Hippocampal formation (tissue), 2 donors: ENCODE measurements around the gene LY6G6F.
"Not testable (repeated sequence)": the region's sequence is repeated elsewhere in the genome, so short reads cannot be mapped to it uniquely, and the experiment has no call there.

ENCODE experiments used
- DNase-seq, 2 donors: peaks; one replicate each; lab custom pipeline; 2025; lab: John Stamatoyannopoulos, UW

The LY6G6F gene

GRCh38 chr6:31702819-31703716, 3.6 kb upstream of the LY6G6F start, which contains the start of gene ABHD16A:
ABHD16A (minus strand) TSS chr6:31703324; CDS start chr6:31703281, 43 bp downstream.
- DNase-seq = peak; percentile 94 to 97

DNA sequence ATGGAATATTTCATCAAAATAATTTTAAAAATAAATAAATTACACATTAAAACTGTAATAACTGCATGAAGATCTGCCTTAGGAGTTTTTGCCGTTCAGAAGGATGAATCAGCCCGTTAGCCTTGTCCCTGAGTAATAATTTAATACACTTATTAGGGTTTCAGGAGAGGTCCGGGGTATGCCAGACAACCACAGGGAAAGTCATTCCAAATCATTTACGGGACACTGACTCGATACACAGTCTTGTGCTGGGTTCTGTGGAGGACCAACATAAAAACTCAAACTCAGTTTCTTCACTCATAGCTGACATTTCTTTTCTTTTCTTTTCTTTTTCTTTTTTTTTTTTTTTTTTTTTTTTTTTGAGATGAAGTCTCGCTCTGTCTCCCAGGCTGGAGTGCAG, 735 bp upstream of the LY6G6F start:
- DNase-seq = no peak

- no peak for DNase-seq
Measured at GRCh38 chr6:31707701-31708100, 1.0 kb downstream of the LY6G6F start.

- DNase-seq = no peak
Measured at GRCh38 chr6:31708224-31708623, 1.6 kb downstream of the LY6G6F start.

DNA sequence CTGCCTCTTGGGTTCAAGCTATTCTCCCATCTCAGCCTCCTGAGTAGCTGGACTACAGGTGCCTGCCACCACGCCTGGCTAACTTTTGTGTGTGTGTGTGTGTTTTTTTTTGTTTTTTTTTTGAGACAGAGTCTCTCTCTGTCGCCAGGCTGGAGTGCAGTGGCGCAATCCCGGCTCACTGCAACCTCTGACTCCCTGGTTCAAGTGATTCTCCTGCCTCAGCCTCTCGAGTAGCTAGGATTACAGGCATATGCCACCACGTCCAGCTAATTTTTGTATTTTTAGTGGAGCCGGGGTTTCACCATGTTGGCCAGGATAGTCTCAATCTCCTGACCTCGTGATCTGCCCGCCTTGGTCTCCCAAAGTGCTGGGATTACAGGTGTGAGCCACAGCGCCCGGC, 2.5 kb downstream of the LY6G6F start:
- DNase-seq = not testable (repeated sequence)

GRCh38 chr6:31710523-31711219, 4.0 kb downstream of the LY6G6F start:
- DNase-seq = no peak

DNA sequence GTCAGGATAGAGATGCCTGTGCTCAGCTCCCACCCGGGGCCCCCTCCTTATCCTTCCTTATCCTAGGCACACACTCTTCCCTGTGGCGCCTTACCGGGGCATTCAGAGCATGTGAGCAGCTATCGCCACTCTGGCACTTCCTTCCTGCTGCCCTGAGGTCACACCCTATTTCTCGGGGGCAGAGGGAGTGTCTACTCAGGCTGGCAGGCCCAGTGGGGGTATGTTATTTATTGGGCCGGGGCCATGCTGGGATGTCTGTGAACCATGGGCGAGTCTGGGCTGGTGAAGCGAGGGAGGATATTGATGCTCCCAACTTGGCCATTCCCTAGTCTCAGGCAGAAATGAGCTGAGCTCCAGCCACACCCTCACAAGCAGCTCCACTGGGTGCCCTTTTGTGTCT, 4.6 kb downstream of the LY6G6F start:
- no peak for DNase-seq

DNA sequence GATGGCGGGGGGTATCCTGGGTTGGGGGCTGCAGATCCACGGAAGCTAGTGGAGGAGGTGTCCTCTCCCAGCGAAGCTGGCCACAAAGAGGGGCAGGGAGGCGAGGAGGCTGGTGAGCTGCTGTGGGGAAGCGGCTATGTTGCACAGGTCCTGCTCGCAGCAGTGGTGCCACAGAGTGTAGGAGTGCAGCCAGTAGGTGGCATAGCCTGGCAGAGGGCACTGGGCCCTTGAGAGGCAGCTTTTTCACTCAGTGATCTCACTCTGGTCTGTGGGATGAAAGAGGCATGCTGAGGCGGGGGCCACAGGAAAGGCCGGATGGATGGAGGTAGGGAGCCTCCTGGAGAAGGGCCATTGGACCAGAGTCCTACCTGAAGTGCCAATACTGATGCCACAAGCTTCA, 5.6 kb downstream of the LY6G6F start:
- DNase-seq = no peak

DNA sequence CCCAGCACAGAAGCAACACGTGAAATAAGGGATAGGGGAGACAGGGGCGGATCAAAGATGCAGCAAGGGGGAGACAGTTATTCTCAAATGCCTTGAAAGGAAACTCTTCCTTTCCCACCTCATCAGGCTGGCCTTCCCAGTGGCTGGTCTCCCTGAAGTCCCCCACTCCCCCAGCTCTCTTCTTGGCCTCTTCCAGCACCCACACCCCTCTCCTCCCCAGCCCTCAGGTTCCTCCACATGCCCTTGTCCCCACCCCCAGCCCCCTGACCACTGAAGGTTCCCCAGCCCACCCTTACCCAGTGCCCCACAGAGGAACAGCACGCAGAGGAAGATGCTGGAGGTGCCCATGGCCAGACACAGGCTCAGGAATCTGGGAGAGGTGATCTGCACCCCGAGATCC, 6.8 kb downstream of the LY6G6F start:
- DNase-seq = no peak

DNA sequence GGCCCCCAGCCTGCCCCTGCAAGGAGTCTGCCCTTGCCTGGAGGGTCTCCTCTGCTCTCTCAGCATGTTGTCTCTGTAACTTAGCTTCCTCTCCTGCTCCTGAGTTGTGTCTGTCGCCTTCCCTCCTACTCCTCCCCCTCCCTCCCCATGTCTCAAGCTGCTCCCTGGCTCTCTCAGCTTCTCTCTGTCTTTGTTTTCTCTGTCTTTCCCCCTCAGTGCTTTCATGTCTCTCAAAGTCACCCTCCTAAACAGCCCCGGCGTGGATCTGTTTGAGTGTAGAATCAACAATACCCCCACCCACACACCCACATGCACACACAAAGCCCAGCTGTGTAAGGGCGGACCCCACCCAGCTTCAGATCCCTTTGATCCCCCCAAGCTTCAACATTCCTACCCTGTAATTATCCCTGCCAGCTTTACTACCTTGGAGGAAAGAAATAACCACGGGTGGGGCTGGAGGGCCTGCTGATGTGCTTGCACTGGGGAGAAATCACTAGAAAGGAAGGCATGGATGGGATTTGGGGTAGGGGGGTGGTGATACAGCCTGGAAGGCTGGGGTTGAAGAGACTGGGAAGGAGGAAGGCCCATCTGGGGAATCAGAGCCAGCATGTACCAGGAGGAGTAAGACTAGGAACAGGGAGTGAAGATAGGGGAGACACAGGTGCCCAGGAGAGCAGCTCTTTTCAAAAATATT, 7.5 kb downstream of the LY6G6F start:
- no peak for DNase-seq

DNA sequence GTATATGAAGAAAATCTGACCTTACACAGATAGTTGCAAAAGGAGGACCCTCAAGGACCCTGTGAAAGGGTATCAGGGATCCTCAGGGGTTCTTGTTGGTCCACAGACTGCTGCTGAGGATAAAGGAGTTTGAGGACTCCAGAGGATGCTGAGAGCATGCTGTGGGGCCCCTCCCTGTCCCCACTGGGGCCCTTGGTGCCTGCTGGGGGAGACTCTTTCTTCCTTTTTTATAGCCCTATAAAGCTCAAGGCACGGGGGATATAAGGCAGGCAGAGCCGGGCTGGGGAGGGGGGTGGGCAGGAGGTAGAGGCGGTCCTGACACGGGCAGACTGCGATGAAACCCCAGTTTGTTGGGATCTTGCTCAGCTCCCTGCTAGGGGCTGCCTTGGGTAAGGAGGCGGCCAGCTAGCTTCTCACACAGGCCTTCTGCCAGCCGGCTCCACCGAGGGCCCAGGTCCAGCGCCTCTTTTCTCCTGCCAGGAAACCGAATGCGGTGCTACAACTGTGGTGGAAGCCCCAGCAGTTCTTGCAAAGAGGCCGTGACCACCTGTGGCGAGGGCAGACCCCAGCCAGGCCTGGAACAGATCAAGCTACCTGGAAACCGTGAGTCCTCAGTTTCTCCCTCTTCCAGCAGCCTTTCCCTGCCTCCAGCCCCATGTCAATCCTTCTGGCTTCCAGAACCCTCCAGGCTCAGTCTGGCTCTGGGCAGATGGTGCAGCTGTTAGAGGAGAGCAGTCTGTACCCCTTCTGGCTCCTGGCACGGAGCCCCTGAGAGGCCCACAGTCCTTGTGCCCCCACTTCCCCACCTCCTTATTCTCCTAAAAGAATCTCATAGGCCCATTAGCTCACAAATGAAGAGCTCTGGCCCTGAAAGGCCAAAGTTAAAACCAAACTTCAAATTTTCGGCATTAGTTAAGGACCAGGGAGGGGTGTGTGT, 8.6 kb downstream of the LY6G6F start, which contains the start of gene LY6G6D:
Gene LY6G6D (plus strand): TSS at position 327 of the 937 bp plus-strand sequence. CDS start 8 bp downstream, at position 335.
- DNase-seq = no peak

DNA sequence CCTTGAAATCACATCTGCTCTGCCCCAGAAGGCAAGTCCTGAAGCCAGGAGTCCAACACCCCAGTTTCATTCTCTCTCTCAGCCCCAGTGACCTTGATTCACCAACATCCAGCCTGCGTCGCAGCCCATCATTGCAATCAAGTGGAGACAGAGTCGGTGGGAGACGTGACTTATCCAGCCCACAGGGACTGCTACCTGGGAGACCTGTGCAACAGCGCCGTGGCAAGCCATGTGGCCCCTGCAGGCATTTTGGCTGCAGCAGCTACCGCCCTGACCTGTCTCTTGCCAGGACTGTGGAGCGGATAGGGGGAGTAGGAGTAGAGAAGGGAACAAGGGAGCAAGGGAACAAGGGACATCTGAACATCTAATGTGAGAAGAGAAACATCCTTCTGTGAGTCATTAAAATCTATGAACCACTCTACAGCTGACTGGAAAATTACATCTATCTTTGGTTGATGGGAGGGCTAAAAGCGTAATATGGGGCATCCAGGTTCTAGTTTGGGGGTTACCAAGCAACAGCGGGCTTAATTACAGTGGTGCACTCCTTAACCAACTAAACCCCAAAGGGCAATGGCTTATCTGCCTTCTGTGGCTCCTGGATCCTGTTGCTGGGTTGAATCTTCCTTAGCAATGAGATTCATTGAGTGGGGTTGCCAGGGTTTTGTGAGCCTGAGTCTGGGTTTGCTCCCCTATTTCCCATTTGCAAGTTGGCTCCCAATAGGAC, 11.0 kb downstream of the LY6G6F start:
- no peak for DNase-seq

- no peak for DNase-seq
Measured at GRCh38 chr6:31718265-31718664, 11.6 kb downstream of the LY6G6F start.

DNA sequence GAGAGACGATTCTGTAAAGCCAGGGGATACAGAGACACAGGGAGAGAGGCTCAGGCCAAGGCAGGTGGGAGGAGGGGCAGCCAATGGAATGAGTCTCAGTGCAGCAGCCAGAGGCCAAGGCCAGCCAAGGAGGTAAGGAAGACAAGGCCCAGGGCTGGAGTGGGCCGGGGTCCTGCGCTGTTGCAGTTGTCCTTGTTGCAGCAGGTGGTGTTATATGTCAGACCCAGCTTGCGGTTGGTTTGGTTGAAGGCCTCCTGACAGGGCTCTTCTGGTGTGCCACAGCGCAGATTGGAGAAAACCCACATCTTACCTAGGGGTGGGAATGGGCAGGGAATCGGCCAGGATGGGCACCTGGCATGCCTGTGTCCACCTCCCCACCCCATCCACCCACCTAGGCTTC, 12.3 kb downstream of the LY6G6F start:
- DNase-seq = no peak

GRCh38 chr6:31720196-31720770, 13.6 kb downstream of the LY6G6F start:
- no peak for DNase-seq

DNA sequence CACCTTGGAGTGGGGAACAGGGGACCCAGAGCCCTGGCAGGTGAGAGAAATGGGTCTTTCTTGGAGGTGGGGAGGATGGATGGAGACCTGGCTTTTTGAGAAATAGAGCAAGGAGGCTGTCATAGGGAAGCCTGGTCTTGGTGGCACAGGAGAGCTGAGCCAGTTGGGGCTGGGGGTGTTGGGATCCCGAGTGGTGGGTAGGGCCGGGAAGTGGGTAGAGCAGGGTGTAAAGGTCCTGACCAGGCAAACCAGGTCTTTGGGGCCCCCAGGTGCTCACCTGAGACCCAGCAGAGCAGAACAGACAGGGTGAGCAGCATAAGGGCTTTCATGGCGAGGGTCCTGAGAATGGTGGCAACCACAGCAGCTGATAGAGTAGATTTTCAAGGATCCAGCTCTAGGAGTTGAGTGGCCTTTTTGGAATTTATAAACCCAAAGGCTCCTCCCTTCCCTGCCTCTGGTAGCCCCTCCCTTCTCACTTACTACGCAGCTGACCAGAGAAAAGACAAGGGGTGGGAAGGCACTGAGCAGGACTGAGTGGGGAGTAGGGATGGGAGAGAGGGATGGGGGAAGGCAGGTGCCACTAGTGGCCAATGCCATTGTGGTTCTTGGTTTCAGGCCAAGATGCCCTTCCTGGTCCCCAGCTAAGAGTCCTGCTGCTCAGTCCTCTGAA, 14.8 kb downstream of the LY6G6F start, which contains the start of gene LY6G6C:
Gene LY6G6C (minus strand): TSS at position 396 of the 670 bp plus-strand sequence. CDS start 67 bp downstream, at position 329.
- DNase-seq = no peak

GRCh38 chr6:31722173-31722572, 15.5 kb downstream of the LY6G6F start:
- DNase-seq = no peak

DNA sequence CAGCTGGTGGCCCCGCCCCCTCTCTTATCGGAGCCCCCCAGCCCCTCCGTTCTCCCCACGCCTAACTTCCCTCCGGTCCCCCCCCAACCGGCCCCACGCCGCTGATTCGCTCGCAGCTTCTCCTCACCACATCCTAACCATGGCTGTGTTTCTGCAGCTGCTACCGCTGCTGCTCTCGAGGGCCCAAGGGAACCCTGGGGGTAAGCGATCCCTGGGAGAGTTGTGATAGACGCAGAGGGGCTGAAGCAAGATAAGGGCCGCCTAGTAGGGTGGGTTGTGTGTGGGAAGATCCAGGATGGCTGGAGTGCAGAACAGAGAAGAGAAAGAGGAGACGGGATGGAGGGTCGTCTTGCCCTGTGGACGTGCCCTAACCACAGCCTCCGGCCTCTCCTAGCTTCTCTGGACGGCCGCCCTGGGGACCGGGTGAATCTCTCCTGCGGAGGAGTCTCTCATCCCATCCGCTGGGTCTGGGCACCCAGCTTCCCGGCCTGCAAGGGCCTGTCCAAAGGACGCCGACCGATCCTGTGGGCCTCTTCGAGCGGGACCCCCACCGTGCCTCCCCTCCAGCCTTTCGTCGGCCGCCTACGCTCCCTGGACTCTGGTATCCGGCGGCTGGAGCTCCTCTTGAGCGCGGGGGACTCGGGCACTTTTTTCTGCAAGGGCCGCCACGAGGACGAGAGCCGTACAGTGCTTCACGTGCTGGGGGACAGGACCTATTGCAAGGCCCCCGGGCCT, 16.7 kb downstream of the LY6G6F start, which contains the start of gene MPIG6B:
Gene MPIG6B (plus strand): TSS at position 129 of the 735 bp plus-strand sequence. CDS start 11 bp downstream, at position 140.
- no peak for DNase-seq
